Measurements from ENCODE around the gene RFX1. TPM values are rescaled to one million over a fixed set of nuclear protein-coding genes. Genes with fewer than 3 reads are reported as not detected.

Gene RFX1
- total and polyA plus RNA-seq, 8 donors = 0.58 to 27.2 (median 3.3) TPM

- 7 to 18% (median 14%) methylated on average over 4 to 12 of the region's 12 CpGs for WGBS, 5 donors
- peak in 1 of 2 donors; percentile 71 for DNase-seq
- H3K27ac ChIP-seq = peak overlapping the region; percentile 28 to 82 (median 71)
Observed at GRCh38 chr19:13979244-13979615, 26.9 kb downstream of the RFX1 start.

GRCh38 chr19:13978351-13979243, 27.5 kb downstream of the RFX1 start:
- H3K27ac ChIP-seq = peak overlapping the region; percentile 28 to 82 (median 71)
- peaks cover 17 to 26% (median 20%) of the 10 kb centered on the region in 4 donors for H3K4me1 ChIP-seq
- H3K36me3 ChIP-seq = peaks cover 4 to 69% (median 64%) of the 10 kb centered on the region in 4 donors
- H3K4me3 ChIP-seq = peak overlapping the region; percentile 53 to 57 (median 54)
- peak; percentile 70 to 96 for DNase-seq
- no peaks in the 10 kb centered on the region for H3K27me3 ChIP-seq
- WGBS, 5 donors = 4 to 6% (median 5%) methylated on average over 36 to 74 of the region's 74 CpGs
- intact Hi-C loops (cut with DNase I; ENCODE audit: low total_unique reads) = no loop called here
- TF ChIP-seq POLR2A (IDR thresholded peaks at IDR 0.05) (no peak), EP300 (IDR thresholded peaks at IDR 0.05) (no peak)
- H3K9me3 ChIP-seq = no peaks in the 10 kb centered on the region

More at GRCh38 chr19:13979244-13979615, 26.9 kb downstream of the RFX1 start:
- H3K9me3 ChIP-seq = no peaks in the 10 kb centered on the region
- peaks cover 17 to 26% (median 20%) of the 10 kb centered on the region in 4 donors for H3K4me1 ChIP-seq
- no peak for TF ChIP-seq EP300 (IDR thresholded peaks at IDR 0.05)
- no peak for TF ChIP-seq CTCF (IDR thresholded peaks at IDR 0.05)
- TF ChIP-seq POLR2AphosphoS5 (IDR thresholded peaks at IDR 0.05) = no peak
- TF ChIP-seq POLR2A (IDR thresholded peaks at IDR 0.05) = no peak
- H3K36me3 ChIP-seq = peaks cover 4 to 68% (median 58%) of the 10 kb centered on the region in 4 donors
- no peaks in the 10 kb centered on the region for H3K27me3 ChIP-seq
- peak overlapping the region; percentile 53 to 57 (median 54) for H3K4me3 ChIP-seq
- intact Hi-C loops (cut with DNase I; ENCODE audit: low total_unique reads) = no loop called here

GRCh38 chr19:13977803-13978202, 28.3 kb downstream of the RFX1 start:
- Histone ChIP-seq H3K36me3 (peaks cover 11 to 70% (median 64%) of the 10 kb centered on the region in 4 donors), H3K27me3 (no peaks in the 10 kb centered on the region), H3K27ac (peak overlapping the region in 4 of 5 donors; percentile 59 to 82 (median 76)), H3K4me1 (peaks cover 17 to 26% (median 20%) of the 10 kb centered on the region in 4 donors), H3K9me3 (no peaks in the 10 kb centered on the region), H3K4me3 (peak overlapping the region in 1 of 4 donors; percentile 57)
- WGBS, 5 donors = 68 to 78% (median 76%) methylated on average over 10 to 12 of the region's 12 CpGs
- DNase-seq = no peak
- intact Hi-C loops (cut with DNase I; ENCODE audit: low total_unique reads) = no loop called here
- TF ChIP-seq CTCF (IDR thresholded peaks at IDR 0.05) = no peak
- no peak for TF ChIP-seq POLR2AphosphoS5 (IDR thresholded peaks at IDR 0.05)
- no peak for TF ChIP-seq EP300 (IDR thresholded peaks at IDR 0.05)
- TF ChIP-seq POLR2A (IDR thresholded peaks at IDR 0.05) = no peak

- no peak for TF ChIP-seq CTCF (IDR thresholded peaks at IDR 0.05)
- no peak for TF ChIP-seq EP300 (IDR thresholded peaks at IDR 0.05)
- no peak for TF ChIP-seq POLR2AphosphoS5 (IDR thresholded peaks at IDR 0.05)
- TF ChIP-seq POLR2A (IDR thresholded peaks at IDR 0.05) = no peak
- intact Hi-C loops (cut with DNase I; ENCODE audit: low total_unique reads) = no loop called here
- peaks cover 17 to 26% (median 20%) of the 10 kb centered on the region in 4 donors for H3K4me1 ChIP-seq
- DNase-seq = no peak
- H3K27ac ChIP-seq = no peak overlapping the region
- H3K36me3 ChIP-seq = peaks cover 14 to 70% (median 64%) of the 10 kb centered on the region in 4 donors
- H3K9me3 ChIP-seq = no peaks in the 10 kb centered on the region
- 82 to 95% (median 91%) methylated on average over 12 of the region's 12 CpGs for WGBS, 5 donors
- H3K4me3 ChIP-seq = no peak overlapping the region
- no peaks in the 10 kb centered on the region for H3K27me3 ChIP-seq
Observed at GRCh38 chr19:13976446-13976845, 29.7 kb downstream of the RFX1 start.
